Measurements from ENCODE around the gene INVS.
A peak's percentile ranks its signal among the peaks of the same experiment; 100 is the strongest.

Gene INVS

GRCh38 chr9:100267211-100267610, 168.2 kb downstream of the INVS start:
- DNase-seq (ENCODE audit: low read depth) = peak; percentile 56
- H3K4me3 ChIP-seq (ENCODE audit: low read depth, low read length) = no peak overlapping the region
- no peak for TF ChIP-seq CTCF (IDR thresholded peaks at IDR 0.05; ENCODE audit: control insufficient read depth, extremely low read depth, insufficient read depth)

GRCh38 chr9:100268271-100268670, 169.2 kb downstream of the INVS start:
- no peak overlapping the region for H3K4me3 ChIP-seq (ENCODE audit: low read depth, low read length)
- TF ChIP-seq CTCF (IDR thresholded peaks at IDR 0.05; ENCODE audit: control insufficient read depth, extremely low read depth, insufficient read depth) = no peak
- no peak for DNase-seq (ENCODE audit: low read depth)

GRCh38 chr9:100269656-100270055, 170.6 kb downstream of the INVS start:
- no peak overlapping the region for H3K4me3 ChIP-seq (ENCODE audit: low read depth, low read length)
- no peak for DNase-seq (ENCODE audit: low read depth)
- TF ChIP-seq CTCF (IDR thresholded peaks at IDR 0.05; ENCODE audit: control insufficient read depth, extremely low read depth, insufficient read depth) = no peak

GRCh38 chr9:100277166-100277979, 178.3 kb downstream of the INVS start:
- no peak for DNase-seq (ENCODE audit: low read depth)
- H3K4me3 ChIP-seq (ENCODE audit: low read depth, low read length) = no peak overlapping the region
- no peak for TF ChIP-seq CTCF (IDR thresholded peaks at IDR 0.05; ENCODE audit: control insufficient read depth, extremely low read depth, insufficient read depth)

- no peak for DNase-seq (ENCODE audit: low read depth)
- H3K4me3 ChIP-seq (ENCODE audit: low read depth, low read length) = no peak overlapping the region
- TF ChIP-seq CTCF (IDR thresholded peaks at IDR 0.05; ENCODE audit: control insufficient read depth, extremely low read depth, insufficient read depth) = no peak
Measured at GRCh38 chr9:100281066-100281465, 182.0 kb downstream of the INVS start.

- H3K4me3 ChIP-seq (ENCODE audit: low read depth, low read length) = no peak overlapping the region
- TF ChIP-seq CTCF (IDR thresholded peaks at IDR 0.05; ENCODE audit: control insufficient read depth, extremely low read depth, insufficient read depth) = no peak
- DNase-seq (ENCODE audit: low read depth) = no peak
Measured at GRCh38 chr9:100281676-100282387, 182.8 kb downstream of the INVS start.

Data from LNCaP clone FGC (cell line).